CD14-positive monocyte (primary cell): Measurements from ENCODE around the gene BICD1. TPM values are rescaled to one million over a fixed set of nuclear protein-coding genes. Genes with fewer than 3 reads are reported as not detected.
A peak's percentile ranks its signal among the peaks of the same experiment; 100 is the strongest.

Source experiments
- DNase-seq, 3 donors: peaks; one replicate each; pipeline ENCODE4 v3.0.0-alpha.2; 2011 to 2022
- H2AFZ ChIP-seq: 2 replicates; pipeline ENCODE4 v1.6.0; 2012; ENCODE audit warnings: mild to moderate bottlenecking, low read depth, low read length, inconsistent platforms; ENCODE audit not compliant: insufficient read depth, poor library complexity, severe bottlenecking
- H3K27ac ChIP-seq, 2 donors: 1 replicate in 1 of 2; 2 replicates in 1 of 2; pipeline ENCODE4 v1.5.1; 2012 to 2013; ENCODE audit warnings: low read length in 2 of 2, control low read depth in 1 of 2, inconsistent platforms in 1 of 2, low read depth in 1 of 2, mild to moderate bottlenecking in 1 of 2
- H3K27me3 ChIP-seq, 2 donors: one replicate each; pipeline versions ENCODE4 v1.6.0 to v1.6.1; 2011 to 2013; ENCODE audit warnings: low read length in 2 of 2; ENCODE audit not compliant: control insufficient read depth in 2 of 2, insufficient read depth in 2 of 2
- H3K36me3 ChIP-seq, 2 donors: replicated peaks in 1 of 2; 1 replicate in 1 of 2; 2 replicates in 1 of 2; pipeline versions ENCODE4 v1.5.1 to v1.6.1; 2012 to 2013; ENCODE audit warnings: low read length in 2 of 2, control low read depth in 1 of 2, inconsistent platforms in 1 of 2, mild to moderate bottlenecking in 1 of 2; ENCODE audit not compliant: insufficient read depth in 2 of 2, control insufficient read depth in 1 of 2
- H3K4me1 ChIP-seq, 2 donors: 1 replicate in 1 of 2; 2 replicates in 1 of 2; pipeline versions ENCODE4 v1.5.1 to v1.6.1; 2012 to 2013; ENCODE audit warnings: low read length in 2 of 2, control low read depth in 1 of 2, inconsistent platforms in 1 of 2, mild to moderate bottlenecking in 1 of 2, moderate library complexity in 1 of 2; ENCODE audit not compliant: insufficient read depth in 2 of 2, control insufficient read depth in 1 of 2
- H3K4me2 ChIP-seq: replicated peaks from 2 replicates; pipeline ENCODE3; 2012; ENCODE audit warnings: low read length, moderate library complexity, mild to moderate bottlenecking; ENCODE audit not compliant: poor library complexity, severe bottlenecking; ENCODE audit errors: extremely low read depth
- H3K4me3 ChIP-seq, 3 experiments: fragments of 200-600 bp in 1 of 3; sonication (generic) in 1 of 3; replicated peaks in 1 of 3; 1 replicate in 2 of 3; 2 replicates in 1 of 3; pipeline ENCODE4 v1.5.1; 2011 to 2013; ENCODE audit warnings: low read length in 3 of 3, mild to moderate bottlenecking in 3 of 3, control low read depth in 2 of 3, low read depth in 2 of 3, inconsistent platforms in 1 of 3, moderate library complexity in 1 of 3
- H3K79me2 ChIP-seq: 2 replicates; pipeline ENCODE4 v1.6.0; 2012; ENCODE audit warnings: mild to moderate bottlenecking, control low read depth, inconsistent platforms, low read length, moderate library complexity; ENCODE audit not compliant: insufficient read depth
- H3K9ac ChIP-seq: 2 replicates; pipeline ENCODE4 v1.6.0; 2017; ENCODE audit warnings: low read length, mild to moderate bottlenecking; ENCODE audit not compliant: insufficient read depth, poor library complexity, severe bottlenecking
- H3K9me3 ChIP-seq, 2 donors: replicated peaks in 1 of 2; 1 replicate in 1 of 2; 2 replicates in 1 of 2; pipeline versions ENCODE4 v1.5.1 to v1.6.1; 2012 to 2013; ENCODE audit warnings: low read length in 2 of 2, control low read depth in 1 of 2; ENCODE audit not compliant: control insufficient read depth in 1 of 2, insufficient read depth in 1 of 2
- H4K20me1 ChIP-seq: 2 replicates; pipeline ENCODE4 v1.6.0; 2012; ENCODE audit warnings: mild to moderate bottlenecking, low read length, control low read depth, moderate library complexity; ENCODE audit not compliant: insufficient read depth
- H3K27ac Mint-ChIP-seq, 7 donors: one replicate each; pipeline ENCODE4 v1.8.0; 2020; ENCODE audit warnings: mild to moderate bottlenecking in 7 of 7, mixed read lengths in 7 of 7, moderate library complexity in 6 of 7, inconsistent platforms in 2 of 7
- H3K27me3 Mint-ChIP-seq, 3 donors: one replicate each; pipeline ENCODE4 v1.8.0; 2021 to 2022; ENCODE audit warnings: low read depth in 3 of 3, mild to moderate bottlenecking in 3 of 3, mixed read lengths in 3 of 3, moderate library complexity in 3 of 3, inconsistent platforms in 1 of 3
- H3K36me3 Mint-ChIP-seq, 2 donors: one replicate each; pipeline ENCODE4 v1.8.0; 2020; ENCODE audit warnings: mixed read lengths in 2 of 2, inconsistent platforms in 1 of 2, mild to moderate bottlenecking in 1 of 2
- H3K4me1 Mint-ChIP-seq: one replicate; pipeline ENCODE4 v1.8.0; 2020; ENCODE audit warnings: mild to moderate bottlenecking, mixed read lengths
- H3K4me3 Mint-ChIP-seq, 2 donors: one replicate each; pipeline ENCODE4 v1.8.0; 2020; ENCODE audit warnings: mild to moderate bottlenecking in 2 of 2, mixed read lengths in 2 of 2, moderate library complexity in 1 of 2
- H3K9me3 Mint-ChIP-seq, 7 donors: one replicate each; pipeline ENCODE4 v1.8.0; 2020 to 2022; ENCODE audit warnings: mixed read lengths in 7 of 7, mild to moderate bottlenecking in 6 of 7, moderate library complexity in 6 of 7, inconsistent platforms in 2 of 7
- CTCF ChIP-seq: fragments of 200-600 bp; IDR thresholded peaks from one replicate; pipeline ENCODE4 v1.8.0; 2022; ENCODE audit warnings: antibody characterized with exemption, mild to moderate bottlenecking
- WGBS: methylation state at CpG from one replicate; pipeline ENCODE4 v1.1.5; 2013; ENCODE audit warnings: missing lambda C conversion rate; ENCODE audit not compliant: insufficient coverage; 5-methylcytosine and 5-hydroxymethylcytosine counted together
- intact Hi-C, 2 donors: fragments of 100-400 bp; cut with micrococcal nuclease; formaldehyde crosslinking; loops; one replicate each; pipeline versions ENCODE4 v1.15.0 to v1.15.1; 2023
- polyA plus RNA-seq, 3 donors: library from polyadenylated mRNA; depleted of rRNA in 1 of 3; unstranded in 2 of 3; stranded (reverse) in 1 of 3; fragments of 300-500 nt in 2 of 3; fragments of >200 nt in 1 of 3; fragmentation: Illumina TruSeq in 2 of 3; gene quantifications; 1 replicate in 2 of 3; 2 replicates in 1 of 3; pipeline ENCODE4 v1.2.3, GENCODE V29; 2012 to 2021

The BICD1 gene
- polyA plus RNA-seq, 3 donors, result 0.55 to 2.1 (median 1.6) TPM

GRCh38 chr12:32100361-32100760 lies 6.3 kb upstream of the BICD1 start:
- Histone ChIP-seq H3K4me1 (peaks cover 0 to 4% of the 10 kb centered on the region in 2 donors), H3K27ac (no peak overlapping the region), H3K36me3 (no peaks in the 10 kb centered on the region), H3K9me3 (no peaks in the 10 kb centered on the region), H3K4me2 (no peak overlapping the region), H3K9ac (no peak overlapping the region), H2AFZ (no peak overlapping the region), H3K27me3 (no peaks in the 10 kb centered on the region), H3K4me3 (no peak overlapping the region), H3K79me2 (no peaks in the 10 kb centered on the region), H4K20me1 (no peaks in the 10 kb centered on the region)
- Mint-ChIP-seq H3K9me3 (no peaks in the 10 kb centered on the region), H3K4me1 (peaks cover 4% of the 10 kb centered on the region), H3K27ac (no peak overlapping the region), H3K4me3 (no peak overlapping the region), H3K27me3 (peaks cover 0 to 6% (median 4%) of the 10 kb centered on the region in 3 donors), H3K36me3 (no peaks in the 10 kb centered on the region)
- TF ChIP-seq CTCF, result no peak
- DNase-seq, result no peak
- intact Hi-C loops, result no loop called here
- no CpG with 5 or more reads among the region's 4 CpGs for WGBS

- no peak for DNase-seq
- Histone ChIP-seq H3K9me3 (no peaks in the 10 kb centered on the region), H2AFZ (no peak overlapping the region), H4K20me1 (no peaks in the 10 kb centered on the region), H3K79me2 (no peaks in the 10 kb centered on the region), H3K27ac (no peak overlapping the region), H3K9ac (no peak overlapping the region), H3K4me2 (no peak overlapping the region), H3K4me1 (peaks cover under 1 to 5% of the 10 kb centered on the region in 2 donors), H3K4me3 (no peak overlapping the region), H3K27me3 (no peaks in the 10 kb centered on the region), H3K36me3 (no peaks in the 10 kb centered on the region)
- Mint-ChIP-seq H3K4me1 (peaks cover 5% of the 10 kb centered on the region), H3K4me3 (no peak overlapping the region), H3K27me3 (peaks cover 0 to 8% (median 5%) of the 10 kb centered on the region in 3 donors), H3K9me3 (no peaks in the 10 kb centered on the region), H3K27ac (peak overlapping the region in 1 of 7 donors; percentile 19), H3K36me3 (no peaks in the 10 kb centered on the region)
- no peak for TF ChIP-seq CTCF
- 92% methylated on average over 4 of the region's 5 CpGs for WGBS
- intact Hi-C loops, result no loop called here
Measured at GRCh38 chr12:32100888-32101287, 5.8 kb upstream of the BICD1 start.
